Measurements from ENCODE around the gene AHCYL2. TPM values are rescaled to one million over a fixed set of nuclear protein-coding genes. Genes with fewer than 3 reads are reported as not detected.

The AHCYL2 gene
- total and polyA plus RNA-seq, 2 donors (not counting 3 experiments of a cell fraction or from before 2014, with no cell fraction given): 10.8 to 13.5 TPM

GRCh38 chr7:129354428-129355157, 129.8 kb downstream of the AHCYL2 start:
- TF ChIP-seq GATA2 (IDR thresholded peaks at IDR 0.05; ENCODE audit: insufficient read depth, insufficient read length, low read depth, low read length): no peak
- no peak for TF ChIP-seq CTCF (IDR thresholded peaks at IDR 0.05; ENCODE audit: extremely low read depth in 1 of 2, insufficient read depth in 1 of 2, low read depth in 1 of 2, low read length in 2 of 2)
- no peak for TF ChIP-seq EZH2 (IDR thresholded peaks at IDR 0.05; ENCODE audit: borderline replicate concordance, low read depth, low read length, severe bottlenecking)
- no peak for TF ChIP-seq FOS (IDR thresholded peaks at IDR 0.05; ENCODE audit: borderline replicate concordance, insufficient read depth, low read length)
- TF ChIP-seq MYC (IDR thresholded peaks at IDR 0.05; ENCODE audit: low read depth, low read length): no peak
- no peak for TF ChIP-seq MAX (IDR thresholded peaks at IDR 0.05; ENCODE audit: insufficient read depth, insufficient read length)
- TF ChIP-seq POLR2A (IDR thresholded peaks at IDR 0.05; ENCODE audit: low read depth, low read length): no peak
- no peak for TF ChIP-seq JUN (IDR thresholded peaks at IDR 0.05; ENCODE audit: borderline replicate concordance, insufficient read depth, insufficient read length, low read depth)
- no peak for TF ChIP-seq POLR2AphosphoS5 (IDR thresholded peaks at IDR 0.05; ENCODE audit: insufficient read depth, low read depth, low read length)
- Histone ChIP-seq H3K4me3 (replicated peaks in 1 of 3; ENCODE audit: insufficient read depth in 1 of 3, low read depth in 1 of 3, low read length in 3 of 3) (no peak overlapping the region), H3K9me3 (replicated peaks; ENCODE audit: control insufficient read depth, insufficient read depth, low read length) (no peaks in the 10 kb centered on the region), H3K9ac (replicated peaks; ENCODE audit: extremely low read depth, insufficient read depth, low read length) (no peak overlapping the region), H3K36me3 (ENCODE audit: control insufficient read depth in 2 of 2, extremely low read depth in 1 of 2, insufficient read depth in 2 of 2, low read length in 2 of 2) (no peaks in the 10 kb centered on the region), H3K4me1 (ENCODE audit: control insufficient read depth, extremely low read depth, insufficient read depth, low read length) (no peaks in the 10 kb centered on the region), H4K20me1 (replicated peaks; ENCODE audit: control insufficient read depth, extremely low read depth, insufficient read depth, low read length) (no peaks in the 10 kb centered on the region), H2AFZ (ENCODE audit: low read depth, low read length) (no peak overlapping the region), H3K79me2 (ENCODE audit: control insufficient read depth, insufficient read depth, low read length) (no peaks in the 10 kb centered on the region), H3K27ac (ENCODE audit: insufficient read depth, low read depth, low read length) (no peak overlapping the region), H3K27me3 (ENCODE audit: control insufficient read depth in 2 of 2, insufficient read depth in 2 of 2, low read length in 2 of 2) (no peaks in the 10 kb centered on the region), H3K9me1 (replicated peaks; ENCODE audit: control insufficient read depth, extremely low read depth, insufficient read depth, low read length) (no peaks in the 10 kb centered on the region), H3K4me2 (ENCODE audit: insufficient read depth, low read length) (no peak overlapping the region)
- ChIA-PET CTCF (interaction anchor here (1.5 to 2.5 kb wide), 4 partner anchors 12 to 191 kb away, joined by 3 to 11 read pairs (median 7); no protein-coding TSS in a partner anchor), POLR2A (no interaction called here)
- DNase-seq (ENCODE audit: low read depth, low spot score) (no peak), FAIRE-seq (no peak)
- BruUV-seq (replicated peaks): no TSS peak
- intact Hi-C loops (cut with micrococcal nuclease): no loop called here
- dilution Hi-C loops (cut with MboI; ENCODE audit: extremely low pct_ligation_motif_present, low sequenced_read_pairs): no loop called here
